NCI-H187 (cell line): ENCODE results near the gene CCDC172.

Experiments
- DNase-seq, 2 experiments: peaks; one replicate each; lab custom pipeline; 2025; lab: John Stamatoyannopoulos, UW

Gene CCDC172

GRCh38 chr10:116429288-116429977, 105.2 kb downstream of the CCDC172 start:
- DNase-seq = no peak
